GM18858 (cell line): Measurements from ENCODE around the gene TOP1.
"Not testable (repeated sequence)": the region's sequence is repeated elsewhere in the genome, so short reads cannot be mapped to it uniquely, and the experiment has no call there.

Experiments used
- ATAC-seq: cut with Tn5 transposase; IDR thresholded peaks from one replicate; pipeline ENCODE4 v1.9.1; 2021; ENCODE audit not compliant: unreplicated experiment

Gene TOP1

DNA sequence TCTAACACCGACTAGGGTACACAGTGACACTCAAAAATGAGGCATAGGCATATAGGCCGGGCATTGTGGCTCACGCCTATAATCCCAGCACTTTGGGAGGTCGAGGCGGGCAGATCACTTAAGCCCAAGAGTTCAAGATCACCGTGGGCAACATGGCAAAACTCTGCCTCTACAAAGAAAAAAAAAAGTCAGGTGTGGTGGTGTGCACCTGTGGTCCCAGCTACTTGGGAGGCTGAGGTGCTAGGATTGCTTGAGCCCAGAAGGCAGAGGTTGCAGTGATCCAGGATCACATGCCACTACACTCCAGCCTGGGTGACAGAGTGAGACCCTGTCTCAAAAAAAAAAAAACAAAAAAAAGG lies 24.7 kb upstream of the TOP1 start:
- ATAC-seq: not testable (repeated sequence)

GRCh38 chr20:41004531-41005360 lies 23.9 kb upstream of the TOP1 start:
- ATAC-seq: no peak

- no peak for ATAC-seq
Observed at GRCh38 chr20:41005361-41005729, 23.3 kb upstream of the TOP1 start.

DNA sequence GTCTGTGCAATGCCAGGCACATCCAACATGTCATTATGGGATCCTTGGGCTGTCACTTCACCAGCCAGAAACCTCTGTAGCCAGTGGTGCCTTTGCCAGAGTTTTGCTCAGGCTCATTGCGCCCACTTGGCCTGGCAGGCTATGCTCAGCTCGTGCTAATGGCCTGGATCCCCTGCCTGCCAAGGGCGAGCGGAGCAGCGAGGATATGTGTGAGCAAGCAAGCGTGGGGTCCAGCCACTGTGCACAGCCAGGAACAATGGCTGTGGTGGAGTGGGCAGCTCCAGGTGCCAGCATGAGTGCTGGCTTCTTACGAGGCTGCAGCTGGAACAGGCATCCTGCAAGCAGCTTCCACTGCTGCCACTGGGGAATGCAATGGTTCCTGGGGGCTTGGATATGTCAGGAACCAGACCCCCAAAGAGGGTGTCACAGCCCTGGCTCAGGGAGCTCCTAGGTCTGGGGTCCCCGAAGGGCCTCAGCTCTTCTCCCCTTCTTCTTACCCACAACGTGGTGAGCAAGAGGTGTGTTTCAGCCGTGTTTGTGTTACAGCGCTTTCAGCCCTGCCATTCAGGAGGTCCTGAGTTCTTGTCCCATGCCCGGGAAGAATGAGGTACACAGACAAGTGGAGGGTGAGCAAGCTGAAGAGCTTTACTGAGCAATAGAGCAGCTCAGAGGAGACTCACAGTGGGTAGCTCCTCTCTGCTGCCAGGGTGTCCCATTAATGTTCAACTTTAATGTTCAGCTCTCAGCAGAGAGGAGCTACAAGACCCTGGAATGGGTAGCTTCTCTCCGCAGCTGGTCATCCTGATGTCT lies 22.3 kb upstream of the TOP1 start:
- no peak for ATAC-seq

DNA sequence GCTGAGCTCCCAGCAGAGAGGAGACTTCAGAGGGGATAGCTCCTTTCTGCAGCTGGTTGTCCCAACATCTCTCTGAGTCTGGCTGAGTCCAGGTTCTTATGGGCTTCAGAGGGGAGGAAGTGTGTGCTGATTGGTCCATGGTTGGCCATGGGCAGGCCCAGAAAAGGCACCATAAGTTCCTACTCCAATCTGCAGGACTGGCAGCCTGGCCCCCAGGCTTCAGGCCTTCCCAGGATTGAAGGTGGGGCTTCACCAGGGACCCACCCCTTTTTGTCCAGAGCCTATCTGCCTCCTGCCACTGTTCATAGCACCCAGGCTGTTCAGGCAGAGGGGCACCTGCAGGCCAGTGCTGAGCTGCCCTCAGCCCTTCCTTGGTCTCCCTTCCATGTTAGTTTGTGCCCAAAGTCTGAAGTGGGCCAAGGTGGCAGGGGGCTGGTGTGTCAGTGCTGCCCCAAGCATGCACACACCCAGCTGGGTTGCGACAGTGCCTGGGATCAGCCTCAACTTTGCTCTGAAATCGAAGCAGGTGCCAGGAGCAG lies 21.6 kb upstream of the TOP1 start:
- no peak for ATAC-seq

- no peak for ATAC-seq
Observed at GRCh38 chr20:41007481-41007880, 21.1 kb upstream of the TOP1 start.

DNA sequence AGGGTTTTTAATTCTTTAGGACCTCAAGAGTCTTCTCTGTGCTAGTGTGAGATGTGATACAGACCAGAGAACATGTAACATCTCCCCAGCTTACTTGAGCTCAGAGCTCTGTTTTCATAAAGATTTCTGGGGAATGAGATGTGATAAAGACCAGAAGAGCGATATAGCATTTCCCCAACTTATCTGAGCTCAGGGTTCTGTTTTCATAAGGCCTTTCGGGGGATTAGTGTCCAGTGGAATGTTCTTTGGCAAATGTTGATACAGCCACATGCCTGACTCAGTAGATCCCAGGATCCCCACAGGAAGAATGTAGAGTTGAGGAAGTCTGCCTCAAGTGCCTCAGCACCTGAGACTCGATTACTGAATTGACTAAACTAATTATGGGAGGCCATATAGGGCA lies 18.7 kb upstream of the TOP1 start:
- no peak for ATAC-seq

DNA sequence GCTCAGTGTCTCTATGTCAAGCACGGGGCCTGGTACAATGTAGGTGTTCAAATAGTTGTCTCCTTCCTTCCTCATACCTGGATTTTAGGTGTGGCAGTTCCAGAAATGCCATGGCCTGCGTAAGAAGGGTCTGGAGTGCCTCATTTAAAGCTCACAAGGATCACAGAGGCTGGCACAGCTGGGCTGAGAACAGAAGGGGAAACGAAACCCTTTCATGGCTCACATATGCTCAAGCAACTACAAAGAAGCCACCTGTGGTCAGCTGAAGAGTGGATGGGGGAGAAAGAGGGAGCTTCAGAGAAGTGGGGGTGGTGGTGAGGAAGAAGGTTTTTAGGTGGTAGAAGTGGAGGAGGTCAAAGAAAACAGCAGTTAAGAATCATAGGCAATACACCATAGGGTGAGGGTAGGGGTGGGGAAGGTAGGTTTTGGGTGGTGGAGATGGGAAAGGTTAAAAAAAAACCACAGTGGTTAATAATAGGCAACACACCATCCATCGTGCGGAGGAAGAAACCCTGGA lies 17.0 kb upstream of the TOP1 start:
- ATAC-seq: peak; percentile 79

GRCh38 chr20:41014561-41015088 lies 14.0 kb upstream of the TOP1 start:
- no peak for ATAC-seq

DNA sequence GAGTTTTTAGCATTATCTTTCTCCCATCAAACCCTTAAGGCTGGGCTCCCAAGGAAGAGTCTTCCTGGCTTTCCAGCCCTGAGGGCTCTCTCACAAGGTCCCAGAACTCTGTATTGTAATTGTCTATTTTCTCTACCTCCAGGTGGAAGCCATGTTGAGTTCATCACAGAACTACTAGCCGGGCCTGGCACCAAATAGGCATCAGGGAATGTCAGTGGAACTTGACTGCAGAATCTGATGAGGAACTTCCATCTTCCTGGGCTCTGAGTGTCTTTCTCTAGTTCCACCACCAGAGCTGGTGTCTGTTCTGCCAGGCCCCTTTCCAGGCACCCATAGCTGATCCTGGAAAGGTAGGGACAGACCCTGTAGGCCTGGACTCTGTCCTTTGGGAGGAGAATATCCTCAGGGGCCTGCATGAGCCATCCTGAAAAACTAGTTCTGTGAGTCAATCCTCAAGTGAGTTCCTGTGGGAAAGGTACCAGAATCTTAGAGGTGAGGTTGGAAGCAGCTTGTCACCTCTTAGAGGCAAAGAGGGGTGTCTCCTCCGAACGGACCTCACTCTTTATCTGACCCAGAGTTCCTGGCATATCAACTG lies 11.1 kb upstream of the TOP1 start:
- ATAC-seq: no peak

DNA sequence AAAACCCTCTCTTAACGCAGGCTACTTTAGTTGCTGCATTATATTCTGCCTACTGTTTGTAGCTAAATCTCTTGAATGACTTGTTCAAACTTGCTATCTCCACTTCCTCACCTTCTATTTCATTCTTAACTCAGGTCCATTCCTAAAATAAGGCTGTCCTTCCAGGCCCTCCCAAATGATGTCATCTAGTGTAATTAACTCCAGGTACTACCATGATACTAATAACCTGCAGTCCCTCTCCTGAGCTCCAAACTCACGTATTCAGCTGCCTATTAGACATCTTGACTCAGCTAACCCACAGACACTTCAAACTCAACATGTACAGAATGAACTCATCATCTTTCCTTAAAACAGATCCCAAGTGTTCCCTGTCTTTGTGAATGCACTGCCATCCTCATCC lies 10.5 kb upstream of the TOP1 start:
- ATAC-seq: no peak

- ATAC-seq: no peak
Observed at GRCh38 chr20:41023549-41023948, 5.1 kb upstream of the TOP1 start.

DNA sequence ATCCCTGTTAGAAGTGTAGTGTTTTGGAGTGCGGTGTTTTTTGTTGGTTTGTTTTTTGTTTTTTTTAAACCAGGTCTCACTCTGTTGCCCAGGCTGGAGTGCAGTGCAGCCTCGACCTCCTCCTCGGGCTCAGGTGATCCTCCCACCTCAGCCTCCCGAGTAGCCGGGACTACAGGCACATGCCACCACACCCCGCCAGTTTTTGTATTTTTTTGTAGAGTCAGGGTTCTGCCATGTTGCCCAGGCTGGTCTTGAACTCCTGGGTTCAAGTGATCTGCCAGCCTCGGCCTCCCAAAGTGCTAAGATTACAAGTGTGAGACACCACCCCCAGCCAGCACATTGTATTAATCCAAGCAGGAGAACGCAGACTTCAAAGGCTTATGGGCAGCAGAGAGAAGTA lies 1.3 kb upstream of the TOP1 start:
- ATAC-seq: no peak

DNA sequence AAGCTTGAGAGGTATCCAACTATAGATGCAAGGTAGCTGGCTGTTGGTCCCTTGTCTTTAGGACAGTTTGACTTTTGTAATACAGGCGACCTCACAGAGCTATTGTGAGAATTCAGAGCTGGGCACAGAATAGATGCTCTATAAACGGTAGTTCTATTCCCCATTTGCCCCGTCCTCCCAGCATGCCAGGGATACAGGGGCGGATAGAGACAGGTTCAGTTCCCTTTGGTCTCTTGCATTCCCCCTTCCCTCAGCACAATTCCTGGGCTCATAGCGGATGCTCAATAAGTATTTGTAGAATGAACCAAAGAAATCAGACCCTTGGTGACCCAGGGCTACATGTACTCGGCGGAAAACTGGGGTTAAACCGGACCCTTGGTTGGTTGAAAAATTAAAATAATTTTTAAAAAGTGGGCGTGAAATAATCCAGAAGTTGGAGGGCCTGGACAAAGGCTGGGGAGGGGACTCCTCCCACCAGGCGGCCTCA lies 707 bp upstream of the TOP1 start:
- no peak for ATAC-seq

- ATAC-seq: peak; percentile 5
Observed at GRCh38 chr20:41029150-41029901, 704 bp downstream of the TOP1 start.

DNA sequence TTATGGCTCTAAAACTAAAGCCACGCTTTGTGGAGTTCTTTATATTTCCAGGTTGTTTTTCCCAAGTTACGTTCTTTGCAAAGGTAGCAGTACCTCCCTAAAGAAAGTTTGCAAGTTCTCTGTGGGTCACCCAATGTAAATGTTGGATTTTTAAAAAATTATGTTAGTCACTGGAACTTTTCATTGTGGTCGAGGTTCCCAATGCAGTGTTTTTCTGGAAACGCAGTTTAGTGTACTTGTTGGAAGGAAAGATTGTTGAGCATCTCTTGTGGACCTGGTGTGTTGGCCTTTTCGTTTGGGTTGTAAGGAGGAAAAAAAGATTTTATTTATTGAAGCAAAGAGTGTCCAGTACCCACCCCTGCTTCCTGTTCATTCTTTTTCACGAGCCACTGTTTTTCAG lies 1.4 kb downstream of the TOP1 start:
- no peak for ATAC-seq

- no peak for ATAC-seq
Observed at GRCh38 chr20:41030531-41031242, 2.1 kb downstream of the TOP1 start.

DNA sequence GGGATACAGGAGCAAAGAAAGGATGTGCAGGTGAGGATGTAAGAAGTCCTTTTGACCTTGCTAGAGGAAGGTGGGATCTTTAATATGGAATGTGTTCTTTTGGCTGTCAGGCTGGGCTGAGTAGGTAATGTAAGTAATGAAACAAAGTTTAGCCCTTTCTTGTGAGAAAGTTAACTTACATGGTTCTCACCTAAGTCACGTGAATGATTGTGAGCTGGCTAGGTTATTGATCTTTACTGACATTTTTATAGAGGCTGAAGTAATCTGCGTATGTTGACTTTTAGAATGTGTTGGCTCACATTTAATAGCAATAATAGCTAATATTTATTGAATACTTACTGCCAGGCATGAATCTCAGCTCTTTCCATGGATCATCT lies 2.6 kb downstream of the TOP1 start:
- no peak for ATAC-seq

DNA sequence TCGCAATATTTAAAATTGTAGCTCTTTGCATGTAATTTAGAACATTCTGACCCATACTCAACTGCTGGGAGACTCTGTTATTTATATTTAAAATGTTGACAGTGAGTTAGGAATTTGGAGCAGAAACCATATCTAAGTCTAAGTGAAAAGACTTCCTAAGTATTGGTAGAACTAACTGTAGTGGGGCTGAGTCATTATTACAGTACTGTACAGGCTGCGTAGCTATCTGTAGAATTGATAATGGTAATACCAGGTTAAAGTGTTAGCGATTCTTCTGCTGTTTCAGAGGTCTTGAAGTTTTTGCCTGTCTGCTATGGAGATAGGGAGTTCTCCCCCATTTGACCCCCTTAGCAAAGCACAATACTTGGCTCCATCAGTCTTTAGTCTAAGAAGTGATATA lies 3.6 kb downstream of the TOP1 start:
- no peak for ATAC-seq

DNA sequence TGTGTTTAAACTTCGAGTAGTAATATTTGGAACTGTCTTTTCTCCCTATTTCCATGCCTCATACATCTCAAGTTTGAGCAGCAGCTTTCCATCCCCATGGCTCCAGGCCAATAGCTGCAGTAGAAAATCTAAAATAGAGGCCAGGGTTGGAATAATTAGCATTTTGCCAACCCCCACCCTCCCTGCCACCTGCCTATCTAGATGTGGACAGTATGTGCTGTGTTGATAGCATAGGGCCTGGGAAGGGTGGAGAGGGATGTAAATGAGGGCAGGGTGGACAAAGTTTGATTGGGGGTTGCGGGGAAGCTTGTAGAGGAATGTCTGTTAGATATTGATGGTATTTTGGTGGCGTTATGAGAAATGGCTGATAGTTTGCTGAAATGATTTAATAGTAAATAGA lies 5.6 kb downstream of the TOP1 start:
- no peak for ATAC-seq
